ENCODE measurements around the gene RHOD.

- no peak for TF ChIP-seq EZH2 (IDR thresholded peaks at IDR 0.05)
- no peak for TF ChIP-seq POLR2AphosphoS5 (IDR thresholded peaks at IDR 0.05; ENCODE audit: borderline replicate concordance, low read depth, low read length)
- TF ChIP-seq FOXP2 (optimal IDR thresholded peaks at IDR 0.05; ENCODE audit: control extremely low read depth, extremely low read length, insufficient read depth), result no peak
Measured at GRCh38 chr11:67051180-67051893, 5.3 kb upstream of the RHOD start.
